GM23338 (cell line): Measurements from ENCODE around the gene PACS2. TPM values are rescaled to one million over a fixed set of nuclear protein-coding genes. Genes with fewer than 3 reads are reported as not detected.

ENCODE experiments used
- ATAC-seq: fragments of 200-7000 bp; cut with Tn5 transposase; 3 replicates; pipeline ENCODE4 v1.9.1; 2020
- DNase-seq: peaks from one replicate; pipeline ENCODE4 v3.0.0-alpha.2; 2015; ENCODE audit warnings: low spot score
- H2AFZ ChIP-seq: fragments of 200-600 bp; sonication (generic); 2 replicates; pipeline ENCODE4 v1.8.0; 2016; ENCODE audit warnings: antibody characterized with exemption, mild to moderate bottlenecking, moderate library complexity
- H3F3A ChIP-seq: fragments of 200-600 bp; sonication (generic); replicated peaks from 2 replicates; pipeline ENCODE4 v1.8.0; 2017; ENCODE audit warnings: antibody characterized with exemption, mixed run types, low read depth
- H3K27ac ChIP-seq: fragments of 200-600 bp; sonication (generic); 2 replicates; pipeline ENCODE4 v1.6.1; 2016; ENCODE audit warnings: low read depth
- H3K27me3 ChIP-seq: fragments of 200-600 bp; sonication (generic); 2 replicates; pipeline ENCODE4 v1.8.0; 2016; ENCODE audit warnings: mild to moderate bottlenecking, mixed run types, moderate library complexity; ENCODE audit not compliant: insufficient read depth
- H3K36me3 ChIP-seq: fragments of 200-600 bp; sonication (generic); 2 replicates; pipeline ENCODE4 v1.8.0; 2016; ENCODE audit warnings: mild to moderate bottlenecking; ENCODE audit not compliant: insufficient read depth
- H3K4me1 ChIP-seq: fragments of 200-600 bp; sonication (generic); 2 replicates; pipeline ENCODE4 v1.8.0; 2016; ENCODE audit warnings: mild to moderate bottlenecking, moderate library complexity; ENCODE audit not compliant: insufficient read depth
- H3K4me2 ChIP-seq: fragments of 200-600 bp; sonication (generic); 2 replicates; pipeline ENCODE4 v1.7.1; 2017; ENCODE audit warnings: mixed run types
- H3K4me3 ChIP-seq: fragments of 200-600 bp; sonication (generic); 2 replicates; pipeline ENCODE4 v1.6.1; 2016; ENCODE audit warnings: mixed run types
- H3K79me2 ChIP-seq: fragments of 200-600 bp; sonication (generic); replicated peaks from 2 replicates; pipeline ENCODE4 v1.8.0; 2017; ENCODE audit warnings: mild to moderate bottlenecking; ENCODE audit not compliant: insufficient read depth
- H3K9me2 ChIP-seq: fragments of 200-600 bp; sonication (generic); 2 replicates; pipeline ENCODE4 v1.8.0; 2017; ENCODE audit not compliant: insufficient read depth
- H4K20me1 ChIP-seq: fragments of 200-600 bp; sonication (generic); replicated peaks from 2 replicates; pipeline ENCODE4 v1.8.0; 2017; ENCODE audit warnings: mild to moderate bottlenecking; ENCODE audit not compliant: insufficient read depth
- H3K27ac Mint-ChIP-seq: 2 replicates; pipeline ENCODE4 v1.8.0; 2020; ENCODE audit warnings: inconsistent platforms, mild to moderate bottlenecking, moderate library complexity, mixed read lengths
- H3K27me3 Mint-ChIP-seq: 3 replicates; pipeline ENCODE4 v1.8.0; 2022; ENCODE audit warnings: low read depth, mild to moderate bottlenecking, moderate library complexity, mixed read lengths, inconsistent platforms; ENCODE audit not compliant: insufficient read depth, poor library complexity
- H3K36me3 Mint-ChIP-seq: 3 replicates; pipeline ENCODE4 v1.8.0; 2021; ENCODE audit warnings: low read depth, mild to moderate bottlenecking, inconsistent platforms, moderate library complexity, mixed read lengths
- H3K4me1 Mint-ChIP-seq: 3 replicates; pipeline ENCODE4 v1.8.0; 2020; ENCODE audit warnings: mild to moderate bottlenecking, inconsistent platforms, mixed read lengths
- H3K4me3 Mint-ChIP-seq: 3 replicates; pipeline ENCODE4 v1.8.0; 2021; ENCODE audit warnings: moderate library complexity, mild to moderate bottlenecking, inconsistent platforms, mixed read lengths
- H3K9me3 Mint-ChIP-seq: 3 replicates; pipeline ENCODE4 v1.8.0; 2020; ENCODE audit warnings: moderate library complexity, mild to moderate bottlenecking, inconsistent platforms, mixed read lengths
- CTCF ChIP-seq, 2 experiments: fragments of 200-600 bp in 1 of 2; sonication (generic) in 1 of 2; conservative IDR thresholded peaks; 2 replicates each; pipeline versions ENCODE4 v1.5.1 to v1.6.1; 2016 to 2017; ENCODE audit warnings: antibody characterized with exemption in 2 of 2, low read depth in 2 of 2, mild to moderate bottlenecking in 2 of 2, moderate library complexity in 1 of 2
- EZH2 ChIP-seq: fragments of 200-600 bp; sonication (generic); IDR thresholded peaks from one replicate; pipeline ENCODE4 v1.8.0; 2017; ENCODE audit warnings: antibody characterized with exemption, mild to moderate bottlenecking, low read depth; ENCODE audit not compliant: unreplicated experiment
- EZH2phosphoT487 ChIP-seq: fragments of 200-600 bp; sonication (generic); IDR thresholded peaks from one replicate; pipeline ENCODE4 v1.8.1; 2018; ENCODE audit warnings: antibody characterized with exemption; ENCODE audit not compliant: unreplicated experiment
- POLR2AphosphoS5 ChIP-seq: IDR thresholded peaks from 2 replicates; pipeline ENCODE4 v1.6.1; 2016; ENCODE audit warnings: antibody characterized with exemption, low read depth
- STAT1 ChIP-seq: IDR thresholded peaks from one replicate; pipeline ENCODE4 v1.6.1; 2016; ENCODE audit warnings: antibody characterized with exemption; ENCODE audit not compliant: unreplicated experiment
- ZNF462 ChIP-seq: fragments of 250-450 bp; sonication (Bioruptor Pico); IDR thresholded peaks from 2 replicates; pipeline ENCODE4 v1.5.0; 2020; ENCODE audit warnings: mild to moderate bottlenecking, moderate library complexity
- polyA plus RNA-seq: library from polyadenylated mRNA; unstranded; fragments of >200 nt; fragmentation: Nextera tagmentation; extraction: Ambion mirVana; gene quantifications from 2 replicates; pipeline ENCODE4 v1.2.1, GENCODE V29; 2016
- total RNA-seq: library from RNA; depleted of rRNA; stranded (reverse); fragments of >200 nt; shearing (Covaris generic); gene quantifications from 2 replicates; pipeline ENCODE4 v1.2.3, GENCODE V29; 2014
- TF ChIP-seq, protein P1 (sequence below): IDR thresholded peaks from 2 replicates; pipeline ENCODE4 v1.6.1; 2016; ENCODE audit warnings: antibody characterized with exemption

Gene PACS2
- total and polyA plus RNA-seq, 2 experiments from 2014 or later: 22.5 to 79.0 TPM

- TF ChIP-seq, protein P1, sequence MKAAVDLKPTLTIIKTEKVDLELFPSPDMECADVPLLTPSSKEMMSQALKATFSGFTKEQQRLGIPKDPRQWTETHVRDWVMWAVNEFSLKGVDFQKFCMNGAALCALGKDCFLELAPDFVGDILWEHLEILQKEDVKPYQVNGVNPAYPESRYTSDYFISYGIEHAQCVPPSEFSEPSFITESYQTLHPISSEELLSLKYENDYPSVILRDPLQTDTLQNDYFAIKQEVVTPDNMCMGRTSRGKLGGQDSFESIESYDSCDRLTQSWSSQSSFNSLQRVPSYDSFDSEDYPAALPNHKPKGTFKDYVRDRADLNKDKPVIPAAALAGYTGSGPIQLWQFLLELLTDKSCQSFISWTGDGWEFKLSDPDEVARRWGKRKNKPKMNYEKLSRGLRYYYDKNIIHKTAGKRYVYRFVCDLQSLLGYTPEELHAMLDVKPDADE: no peak
Observed at GRCh38 chr14:105410642-105411016, 96.1 kb downstream of the PACS2 start (continued).

DNA sequence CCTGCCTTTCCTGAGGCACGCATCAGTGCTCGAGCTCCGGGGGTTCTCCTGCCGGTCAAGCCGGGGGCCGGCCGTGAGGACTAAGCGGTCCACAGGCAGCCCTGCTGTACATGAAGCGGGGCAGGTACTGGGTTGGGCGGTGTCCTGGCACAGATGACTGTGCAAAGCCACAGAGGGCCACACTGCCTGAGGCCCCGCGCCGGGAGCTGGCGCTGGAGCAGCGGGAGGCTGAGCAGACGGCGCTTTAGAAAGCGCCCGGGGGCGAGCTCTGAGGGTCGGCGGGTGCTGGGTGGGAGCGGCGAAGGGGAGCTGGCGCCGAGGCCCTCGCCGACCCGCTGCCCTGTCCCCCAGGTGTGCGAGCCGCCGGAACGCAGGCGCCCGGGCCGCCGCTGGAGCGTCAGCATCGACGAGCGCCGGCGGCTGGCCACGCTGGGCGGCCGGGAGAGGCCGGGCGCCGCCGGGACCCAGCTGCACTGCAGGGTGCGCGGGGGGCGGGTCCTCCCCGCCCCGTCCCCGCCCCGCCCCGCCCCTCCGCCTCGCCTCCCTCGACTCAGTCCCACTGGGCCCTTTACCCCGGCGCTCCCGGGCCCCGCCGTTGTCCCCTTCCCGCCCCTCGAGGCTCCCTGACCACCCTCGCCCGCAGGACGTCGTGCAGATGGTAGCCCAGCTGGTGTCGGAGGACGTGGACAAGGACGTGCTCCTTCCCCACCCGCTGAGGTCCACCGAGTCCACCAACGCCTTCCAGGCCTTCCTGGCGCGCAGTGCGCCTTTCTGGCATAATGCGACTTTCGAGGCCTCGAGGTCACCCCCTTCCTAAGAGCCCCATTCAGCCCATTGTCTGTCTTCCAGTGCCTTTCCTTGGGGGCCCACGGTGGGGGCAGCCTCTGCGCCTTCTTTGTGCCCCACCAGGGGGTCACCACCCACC, 96.7 kb downstream of the PACS2 start:
- no peaks in the 10 kb centered on the region for H3K79me2 ChIP-seq
- peaks cover 5% of the 10 kb centered on the region; the same call in 1 of the 3 replicates for H3K9me3 Mint-ChIP-seq
- peaks cover 12% of the 10 kb centered on the region; the same call in 1 of the 2 replicates for H3F3A ChIP-seq
- H3K27ac Mint-ChIP-seq: no peak overlapping the region
- peaks cover 56% of the 10 kb centered on the region for H3K27me3 ChIP-seq
- H3K36me3 ChIP-seq: no peaks in the 10 kb centered on the region
- peak; percentile 62 for DNase-seq
- H3K27me3 Mint-ChIP-seq: peaks cover 53% of the 10 kb centered on the region
- peak; percentile 57 for ATAC-seq
- peak overlapping the region; percentile 55 for H3K4me3 Mint-ChIP-seq
- H3K4me1 ChIP-seq: peaks cover 11% of the 10 kb centered on the region; the same call in 1 of the 2 replicates
- peak overlapping the region; percentile 86 for H2AFZ ChIP-seq
- H3K9me2 ChIP-seq: no peaks in the 10 kb centered on the region
- H3K27ac ChIP-seq: no peak overlapping the region
- no peak for TF ChIP-seq STAT1
- 0 out of 2 replicates have a peak, but pooled peaks have one; percentile 7 for TF ChIP-seq POLR2AphosphoS5
- peak; percentile 60 for TF ChIP-seq EZH2
- H3K4me3 ChIP-seq: peak overlapping the region; percentile 61
- H3K36me3 Mint-ChIP-seq: no peaks in the 10 kb centered on the region
- peak overlapping the region; percentile 87 for H3K4me2 ChIP-seq
- no peaks in the 10 kb centered on the region for H4K20me1 ChIP-seq
- peaks cover 18% of the 10 kb centered on the region for H3K4me1 Mint-ChIP-seq

- no peak overlapping the region; the same call in 2 of the 3 replicates for H3K4me3 Mint-ChIP-seq
- H3K27me3 Mint-ChIP-seq: peaks cover 53% of the 10 kb centered on the region
- peaks cover 18% of the 10 kb centered on the region for H3K4me1 Mint-ChIP-seq
- H3K36me3 Mint-ChIP-seq: peaks cover 3% of the 10 kb centered on the region; the same call in 2 of the 3 replicates
- Histone ChIP-seq H4K20me1 (no peaks in the 10 kb centered on the region), H3K27me3 (peaks cover 56% of the 10 kb centered on the region), H3K9me2 (no peaks in the 10 kb centered on the region), H3K79me2 (no peaks in the 10 kb centered on the region), H3F3A (peaks cover 12% of the 10 kb centered on the region; the same call in 1 of the 2 replicates), H3K36me3 (no peaks in the 10 kb centered on the region), H3K4me3 (no peak overlapping the region; the same call in 1 of the 2 replicates), H3K4me2 (peak overlapping the region; percentile 64; the same call in 1 of the 2 replicates), H2AFZ (no peak overlapping the region), H3K27ac (no peak overlapping the region), H3K4me1 (peaks cover 11% of the 10 kb centered on the region; the same call in 1 of the 2 replicates)
- peaks cover 2% of the 10 kb centered on the region; the same call in 1 of the 3 replicates for H3K9me3 Mint-ChIP-seq
- DNase-seq (no peak), ATAC-seq (peak; percentile 3)
- no peak overlapping the region for H3K27ac Mint-ChIP-seq
- TF ChIP-seq EZH2phosphoT487 (no peak), STAT1 (no peak), ZNF462 (no peak), CTCF (conservative IDR thresholded peaks at IDR 0.05; ENCODE audit: low read depth in 2 of 2) (no peak)
Observed at GRCh38 chr14:105411985-105412770, 97.6 kb downstream of the PACS2 start.
